Dermis microvascular lymphatic vessel endothelial cell (primary cell): ENCODE measurements around the gene PHACTR3. TPM values are rescaled to one million over a fixed set of nuclear protein-coding genes. Genes with fewer than 3 reads are reported as not detected.
A peak's percentile ranks its signal among the peaks of the same experiment; 100 is the strongest.

ENCODE experiments used
- DNase-seq, 2 donors: peaks; one replicate each; pipeline versions ENCODE4 v3.0.0 to v3.0.0-alpha.2; 2010; ENCODE audit warnings: low read depth in 2 of 2
- total RNA-seq: library from RNA; depleted of rRNA; stranded (reverse); fragments of >200 nt; gene quantifications from 2 replicates; pipeline ENCODE4 v1.2.1, GENCODE V29; 2014

Gene PHACTR3
- total RNA-seq, 1 donor from 2014 or later, result 2.4 TPM

- no peak for DNase-seq
Observed at GRCh38 chr20:59588236-59588855, 16.0 kb upstream of the PHACTR3 start.

- no peak for DNase-seq
Observed at GRCh38 chr20:59589086-59589684, 15.2 kb upstream of the PHACTR3 start.

- DNase-seq, result no peak
Observed at GRCh38 chr20:59591061-59591460, 13.3 kb upstream of the PHACTR3 start.

DNA sequence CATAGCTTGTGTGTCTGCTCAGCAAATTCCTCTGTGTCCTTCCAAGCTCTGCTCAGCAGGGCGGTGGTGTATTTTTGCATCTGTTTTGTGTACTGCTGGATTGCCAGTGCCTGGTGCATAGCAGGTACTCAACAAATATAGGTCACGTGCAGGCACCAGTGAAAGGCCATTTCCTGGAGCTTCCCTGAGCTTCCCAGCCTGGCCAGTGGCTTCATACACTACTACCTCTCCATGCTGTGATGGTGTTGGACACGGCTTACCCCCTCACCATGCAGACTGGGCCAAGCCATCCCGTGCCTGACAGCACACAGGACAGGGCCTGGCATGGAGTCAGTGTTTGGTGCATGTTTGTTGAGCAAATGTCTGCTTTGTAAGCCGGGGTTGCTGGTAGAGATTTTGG is 7.7 kb upstream of the PHACTR3 start:
- DNase-seq, result no peak

GRCh38 chr20:59597240-59597639 is 7.1 kb upstream of the PHACTR3 start:
- no peak for DNase-seq

DNA sequence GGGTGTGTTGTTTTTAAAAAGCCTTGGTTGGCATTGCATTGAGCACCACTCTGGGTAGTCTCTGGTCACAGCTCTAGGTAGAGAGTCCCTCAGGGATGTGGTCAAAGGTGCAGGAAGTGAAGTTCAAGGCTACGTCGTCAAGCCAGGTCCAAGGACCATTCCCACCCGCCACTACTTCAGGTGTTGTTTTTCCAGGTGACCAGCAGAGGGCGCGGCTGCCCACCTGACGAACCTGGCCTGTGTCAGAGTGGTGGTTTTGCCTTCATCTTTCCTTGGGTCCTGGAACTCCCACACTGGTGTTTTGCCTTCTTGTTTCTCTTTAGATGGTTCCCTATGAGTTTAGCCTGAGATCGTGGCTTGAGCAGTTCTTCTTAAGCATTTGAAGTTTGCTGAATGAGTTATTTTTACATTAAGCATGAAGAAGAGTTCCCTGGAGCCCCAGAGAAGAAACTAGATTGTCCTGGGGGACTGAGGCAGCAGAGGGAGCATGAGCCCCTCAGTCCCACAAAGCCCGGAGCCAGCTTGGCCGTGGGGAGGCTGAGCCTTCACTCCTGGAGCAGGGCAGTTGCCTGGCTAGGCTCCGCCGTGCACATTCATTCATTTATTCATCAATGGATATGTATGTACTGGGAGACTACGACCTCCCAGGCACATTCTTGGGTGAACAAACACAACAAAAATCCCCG is 5.6 kb upstream of the PHACTR3 start:
- peak; percentile 9 to 25 for DNase-seq

DNA sequence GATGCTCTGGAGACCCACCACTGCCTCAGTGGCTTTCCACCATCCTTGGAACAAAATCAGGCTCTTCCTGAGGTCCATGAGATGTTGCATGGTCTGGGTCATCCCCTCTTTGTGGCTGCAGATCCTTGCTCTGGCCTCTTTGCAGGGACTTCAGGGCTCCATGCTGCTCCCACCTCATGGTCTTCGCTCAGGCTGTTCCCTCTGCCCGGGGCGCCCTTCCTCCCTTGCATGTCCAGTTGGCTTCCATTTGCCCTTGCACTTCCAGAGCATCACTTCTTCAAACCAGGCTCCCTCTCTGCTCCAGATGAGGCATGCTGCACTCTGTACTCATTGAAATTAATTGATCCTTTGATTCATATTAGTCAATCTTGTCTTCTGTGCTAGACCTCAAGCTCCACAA is 4.4 kb upstream of the PHACTR3 start:
- DNase-seq, result no peak

DNA sequence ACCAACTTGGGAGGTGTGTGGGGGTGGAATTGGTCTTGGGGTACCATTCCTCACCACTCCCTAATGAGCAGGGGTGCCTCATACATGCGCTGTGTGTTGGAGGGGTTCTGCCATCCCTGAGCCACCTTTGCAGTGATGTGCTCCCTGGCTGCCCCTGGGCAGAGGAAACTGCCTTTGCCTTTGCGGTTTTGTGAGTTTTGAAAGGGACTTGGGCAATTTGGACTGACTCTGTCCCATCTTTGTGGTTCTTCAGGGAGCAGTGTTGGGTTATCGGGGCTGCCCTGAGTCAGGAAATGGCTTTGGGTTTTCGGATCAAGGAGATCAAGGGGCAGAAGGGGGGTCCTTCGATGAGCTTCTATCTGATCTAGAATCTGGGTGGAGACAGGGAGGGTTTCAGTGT is 3.9 kb upstream of the PHACTR3 start:
- DNase-seq, result no peak

DNA sequence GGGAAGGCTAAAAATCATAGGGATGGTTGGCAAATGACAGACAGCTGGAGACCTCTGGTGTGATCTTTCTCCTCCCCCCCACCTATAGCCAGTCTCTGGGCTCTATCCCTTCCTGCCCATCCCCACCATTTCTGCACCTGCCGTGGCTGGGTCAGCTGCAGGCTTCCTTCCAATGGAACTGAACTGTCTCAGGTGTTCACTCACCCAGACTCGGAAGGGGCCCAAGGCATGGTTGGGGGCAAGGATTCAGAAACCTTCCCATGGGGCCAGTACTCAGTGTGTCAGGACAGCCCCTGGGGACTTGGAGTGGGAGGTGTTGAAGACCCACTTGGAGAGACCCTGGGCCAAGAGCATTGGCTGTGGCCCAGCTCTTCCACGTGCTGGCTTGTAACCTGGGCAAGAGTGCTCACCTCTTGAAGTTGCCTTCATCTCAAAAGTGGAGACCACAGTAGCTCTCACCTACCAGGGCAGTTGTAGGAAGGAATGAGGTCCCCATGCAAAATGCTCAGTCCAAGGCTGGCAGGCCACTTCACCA is 1.7 kb upstream of the PHACTR3 start:
- no peak for DNase-seq

GRCh38 chr20:59603176-59603575 is 1.2 kb upstream of the PHACTR3 start:
- no peak for DNase-seq

- no peak for DNase-seq
Observed at GRCh38 chr20:59604741-59605600, 631 bp downstream of the PHACTR3 start.

DNA sequence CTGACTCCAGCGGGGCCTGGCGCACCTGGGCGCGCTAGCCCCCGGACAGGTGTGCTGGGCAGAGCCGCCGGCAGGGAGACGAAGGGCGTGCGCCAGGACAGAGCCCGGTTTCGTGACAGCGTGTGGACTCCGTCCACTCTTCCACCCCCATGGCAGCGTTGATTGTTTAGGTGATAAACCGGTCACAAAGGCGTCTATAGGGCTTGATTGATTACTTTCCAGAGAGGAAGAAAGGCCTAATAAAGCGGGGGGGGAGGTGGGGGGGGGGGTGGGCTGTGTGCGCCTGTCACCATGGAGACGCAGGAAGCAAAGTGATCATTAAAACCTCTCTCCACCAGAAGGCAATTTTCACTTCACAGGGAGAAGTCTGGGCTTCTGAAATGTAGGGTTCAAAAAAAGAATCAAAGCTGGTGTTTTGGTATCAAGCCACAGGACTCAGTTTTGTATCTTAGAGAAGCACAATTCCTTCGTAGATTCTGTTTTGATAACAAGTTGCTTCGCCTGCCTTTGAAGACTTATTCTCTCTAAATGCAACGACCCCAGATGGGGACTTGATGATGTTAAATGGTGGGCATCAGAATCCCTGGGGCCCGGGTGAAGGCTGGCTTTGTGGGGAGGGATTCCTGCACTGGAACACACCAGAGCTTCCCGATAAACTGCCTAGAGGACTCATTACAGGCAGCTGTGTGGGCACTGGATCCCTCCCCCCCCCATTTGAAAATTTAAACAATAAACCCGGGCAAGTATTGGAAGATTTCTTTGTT is 1.4 kb downstream of the PHACTR3 start:
- no peak for DNase-seq

DNA sequence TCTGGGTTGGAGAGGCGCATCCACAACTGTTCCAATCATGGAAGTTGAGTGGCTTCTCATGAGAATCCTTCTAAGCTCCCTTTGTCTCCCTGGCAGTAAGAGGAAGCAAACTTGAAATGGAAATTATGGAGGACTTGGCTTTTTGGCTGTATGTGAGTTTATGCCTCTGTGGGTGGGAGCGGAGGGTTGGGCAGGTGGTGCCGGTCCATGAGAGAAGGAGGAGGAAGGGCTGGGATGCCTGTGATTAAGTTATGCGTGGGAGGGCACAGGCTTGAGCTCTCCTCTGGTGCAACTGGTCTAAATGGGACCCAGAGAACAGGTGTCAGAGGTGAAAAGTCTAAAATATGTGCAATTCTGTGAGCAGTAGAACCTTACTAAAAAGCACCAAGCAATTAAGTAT is 2.2 kb downstream of the PHACTR3 start:
- no peak for DNase-seq

DNA sequence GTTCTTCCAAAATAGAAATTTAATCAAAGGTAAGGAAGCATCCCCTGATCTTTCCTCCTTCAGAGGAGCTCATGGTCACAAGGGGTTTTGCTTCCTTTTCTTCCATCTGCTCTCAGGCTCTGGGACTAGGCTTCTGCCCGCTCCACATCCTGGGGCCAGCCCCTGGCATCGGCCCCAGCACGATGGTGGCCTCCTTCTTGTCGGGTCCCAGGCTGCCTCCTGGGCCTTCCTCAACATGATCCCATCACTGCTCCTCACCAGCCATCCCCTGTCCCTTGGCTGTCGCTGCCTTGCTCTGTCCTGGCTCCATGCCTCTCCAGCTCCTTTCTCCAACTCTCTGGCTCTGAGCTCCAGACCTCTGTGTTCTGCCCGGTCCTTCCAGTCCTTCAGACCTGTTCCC is 4.1 kb downstream of the PHACTR3 start:
- no peak for DNase-seq

- no peak for DNase-seq
Observed at GRCh38 chr20:59608871-59609270, 4.5 kb downstream of the PHACTR3 start.

DNA sequence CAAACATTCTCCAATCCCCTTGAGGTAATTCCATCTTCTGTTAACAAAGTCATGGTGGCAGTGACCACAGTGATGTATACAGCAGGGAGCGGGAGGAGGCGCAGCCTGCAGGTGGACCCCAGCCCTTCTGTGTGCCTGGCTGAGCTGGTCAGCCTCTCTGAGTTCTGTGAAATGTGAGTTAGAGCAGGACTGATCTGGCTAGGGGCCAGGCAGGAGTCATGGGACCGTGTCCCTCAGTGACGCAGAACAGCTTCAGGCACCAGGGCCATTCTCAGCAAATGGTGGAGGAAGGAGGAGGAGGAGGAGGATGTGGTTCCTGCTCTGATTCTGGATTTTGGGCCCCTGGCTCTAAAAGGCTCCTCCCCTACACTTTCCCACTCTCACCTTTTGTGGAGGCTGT is 6.9 kb downstream of the PHACTR3 start:
- no peak for DNase-seq

GRCh38 chr20:59613861-59614260 is 9.5 kb downstream of the PHACTR3 start:
- no peak for DNase-seq

DNA sequence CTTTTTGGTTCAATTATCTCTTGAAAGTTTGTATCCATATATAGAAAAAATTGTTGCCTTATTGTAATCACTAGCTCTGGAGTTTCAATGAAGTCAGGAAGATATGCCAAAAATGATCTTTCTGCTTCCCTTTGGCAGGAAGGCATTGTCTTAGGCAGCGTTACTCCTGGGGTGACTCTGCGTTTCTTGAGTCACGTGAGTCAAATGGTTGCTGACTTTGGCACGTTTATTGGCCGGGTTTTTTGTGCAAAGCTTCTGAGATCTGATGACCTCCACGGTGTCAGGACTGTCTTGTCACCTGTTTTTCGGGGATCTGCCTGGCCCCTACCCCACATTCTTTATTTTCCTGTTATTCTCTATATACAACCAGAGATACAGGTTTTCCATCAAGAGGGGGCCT is 10.4 kb downstream of the PHACTR3 start:
- DNase-seq, result no peak

DNA sequence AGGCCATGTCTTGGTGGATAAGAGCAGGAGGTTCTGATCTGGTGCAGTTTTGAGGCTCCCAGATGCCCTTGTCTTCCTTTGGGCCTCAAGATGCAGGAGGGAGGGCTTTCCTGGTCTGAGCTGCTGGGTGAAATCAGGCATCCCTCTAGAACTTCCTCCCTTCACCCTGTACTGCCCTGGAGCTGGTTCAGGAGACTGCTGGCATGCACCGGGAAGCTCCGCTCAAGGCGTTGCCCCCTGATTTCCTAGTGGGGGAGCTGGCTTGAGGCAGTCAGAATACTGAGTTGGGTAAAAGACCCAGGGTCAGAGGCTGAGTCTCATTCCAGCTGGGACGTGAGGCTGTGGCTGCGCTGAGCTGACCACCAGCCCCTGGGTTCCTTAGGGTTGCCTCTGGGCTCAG is 12.0 kb downstream of the PHACTR3 start:
- DNase-seq, result no peak

- no peak for DNase-seq
Observed at GRCh38 chr20:59617221-59617620, 12.9 kb downstream of the PHACTR3 start.

DNA sequence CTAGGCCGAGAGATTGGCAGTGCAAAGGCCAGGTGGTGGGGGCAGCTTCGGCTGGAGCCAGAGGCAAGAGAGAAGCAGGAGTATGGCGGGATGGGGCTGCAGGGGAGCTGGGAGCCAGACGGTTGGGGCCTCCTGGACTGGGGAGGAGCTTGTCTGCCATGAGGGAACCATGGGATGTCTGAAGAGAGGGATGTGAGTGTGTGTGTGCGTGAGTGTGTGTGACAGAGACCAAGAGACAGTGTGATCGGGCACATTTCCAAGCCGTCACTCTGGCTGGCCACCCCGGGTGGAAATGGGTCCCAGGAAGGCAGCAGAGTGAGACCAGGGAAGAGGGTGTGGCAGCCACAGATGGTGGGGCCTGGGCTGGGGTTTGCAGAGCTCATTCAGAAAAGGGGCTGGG is 13.8 kb downstream of the PHACTR3 start:
- no peak for DNase-seq
